ENCODE data around the gene DICER1.

DICER1 gene

GRCh38 chr14:95054346-95055280, 102.7 kb downstream of the DICER1 start:
- no peak for DNase-seq

- no peak for DNase-seq
Observed at GRCh38 chr14:95052016-95052585, 105.2 kb downstream of the DICER1 start.

- DNase-seq: no peak
Observed at GRCh38 chr14:95049952-95050351, 107.4 kb downstream of the DICER1 start.

DNA sequence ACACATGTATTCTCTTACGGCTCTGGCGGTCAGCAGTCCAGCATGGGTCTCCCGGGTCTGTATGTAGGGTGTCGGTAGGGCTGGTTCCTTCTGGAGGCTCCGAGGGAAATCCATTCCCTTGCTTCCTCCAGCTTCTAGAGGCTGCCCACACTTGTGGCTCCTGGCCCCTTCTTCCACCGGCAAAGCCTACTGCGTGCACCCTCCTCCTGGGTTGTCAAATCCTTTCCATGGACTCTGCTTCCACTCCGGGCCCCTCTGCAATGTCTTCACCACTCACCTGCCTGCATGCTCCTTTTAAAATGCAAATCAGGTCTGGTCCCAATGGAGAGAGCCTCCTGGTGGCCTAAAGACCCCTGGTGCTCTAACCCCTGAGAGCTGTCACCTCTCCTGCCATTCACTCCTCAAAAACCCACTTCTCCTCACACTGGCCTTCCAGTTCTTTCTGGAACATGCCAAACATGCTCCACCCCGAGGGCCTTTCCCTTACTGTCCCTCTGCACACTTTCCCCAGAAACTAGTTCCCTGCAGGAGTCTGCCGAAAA, 108.5 kb downstream of the DICER1 start:
- DNase-seq: no peak

DNA sequence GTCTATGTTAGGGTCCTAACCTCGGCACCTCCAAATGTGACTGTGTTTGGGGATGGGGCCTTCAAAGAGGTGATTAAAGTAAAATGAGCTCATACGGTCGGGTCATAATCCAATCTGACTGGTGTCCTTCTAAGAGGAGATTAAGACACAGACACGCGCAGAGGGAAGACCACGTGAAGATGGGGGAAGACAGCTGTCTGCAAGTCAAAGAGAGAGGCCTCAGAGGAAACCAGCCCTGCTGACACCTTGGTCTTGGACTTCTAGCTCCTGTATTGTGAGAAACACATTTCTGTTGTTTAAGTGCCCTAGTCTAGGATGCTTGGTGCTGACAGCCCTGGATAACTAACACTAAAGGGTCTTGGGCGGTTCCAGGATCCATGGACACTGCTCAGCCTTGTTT, 109.6 kb downstream of the DICER1 start:
- no peak for DNase-seq

- no peak for DNase-seq
Observed at GRCh38 chr14:95046711-95047681, 110.3 kb downstream of the DICER1 start.

DNA sequence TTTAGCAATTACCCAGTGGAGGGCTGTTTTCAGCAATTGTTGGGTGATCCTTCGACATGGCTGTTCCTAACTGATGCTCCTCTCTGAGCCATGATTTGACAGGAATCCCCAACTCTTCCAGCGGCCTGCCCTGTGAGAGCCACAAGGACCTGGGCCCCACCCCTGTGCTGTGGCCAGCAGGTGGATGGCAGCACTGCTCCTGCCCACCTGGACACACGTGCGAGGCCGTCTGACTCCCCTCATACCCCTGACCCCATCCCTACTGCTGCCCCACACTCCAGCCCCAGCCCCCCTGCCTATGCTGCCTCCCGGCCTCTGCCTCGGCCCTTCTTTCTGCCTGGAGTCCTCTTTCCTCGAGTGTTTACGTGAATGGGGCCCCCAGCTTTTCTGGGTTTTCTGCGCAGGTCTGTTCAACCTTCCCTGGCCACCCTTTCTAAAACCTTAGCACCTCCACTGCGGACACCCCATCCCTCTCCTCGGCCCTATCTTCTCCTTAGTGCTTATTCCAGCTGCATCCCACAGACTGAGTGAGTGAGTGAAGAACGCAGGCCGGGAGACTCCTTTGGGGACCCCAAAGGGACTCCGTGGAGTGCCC, 111.4 kb downstream of the DICER1 start:
- DNase-seq: no peak

- DNase-seq: no peak
Observed at GRCh38 chr14:95045106-95045701, 112.1 kb downstream of the DICER1 start.

- no peak for DNase-seq
Observed at GRCh38 chr14:95044463-95045105, 112.7 kb downstream of the DICER1 start.

- DNase-seq: no peak
Observed at GRCh38 chr14:95043732-95044462, 113.4 kb downstream of the DICER1 start.

DNA sequence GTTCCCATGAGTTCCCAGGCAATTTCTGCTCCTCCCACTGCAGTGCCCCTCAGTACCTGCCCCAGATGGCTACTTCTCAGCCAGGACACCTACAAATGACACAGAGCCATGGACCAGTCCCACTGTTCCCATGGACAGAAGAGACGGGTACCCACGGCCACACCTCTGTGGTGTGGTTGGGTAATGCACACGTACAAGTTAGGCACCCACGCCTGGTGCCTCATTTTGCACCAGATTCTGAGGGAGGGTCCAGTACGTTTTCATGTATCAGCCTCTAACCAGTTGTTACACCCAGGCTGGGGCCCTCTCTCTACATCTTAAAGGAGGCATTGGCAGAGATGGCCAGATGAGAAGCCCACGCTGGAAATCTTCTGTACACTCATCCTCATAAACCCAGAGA, 114.0 kb downstream of the DICER1 start:
- DNase-seq: no peak

GRCh38 chr14:95041477-95042020, 115.8 kb downstream of the DICER1 start:
- no peak for DNase-seq

DNA sequence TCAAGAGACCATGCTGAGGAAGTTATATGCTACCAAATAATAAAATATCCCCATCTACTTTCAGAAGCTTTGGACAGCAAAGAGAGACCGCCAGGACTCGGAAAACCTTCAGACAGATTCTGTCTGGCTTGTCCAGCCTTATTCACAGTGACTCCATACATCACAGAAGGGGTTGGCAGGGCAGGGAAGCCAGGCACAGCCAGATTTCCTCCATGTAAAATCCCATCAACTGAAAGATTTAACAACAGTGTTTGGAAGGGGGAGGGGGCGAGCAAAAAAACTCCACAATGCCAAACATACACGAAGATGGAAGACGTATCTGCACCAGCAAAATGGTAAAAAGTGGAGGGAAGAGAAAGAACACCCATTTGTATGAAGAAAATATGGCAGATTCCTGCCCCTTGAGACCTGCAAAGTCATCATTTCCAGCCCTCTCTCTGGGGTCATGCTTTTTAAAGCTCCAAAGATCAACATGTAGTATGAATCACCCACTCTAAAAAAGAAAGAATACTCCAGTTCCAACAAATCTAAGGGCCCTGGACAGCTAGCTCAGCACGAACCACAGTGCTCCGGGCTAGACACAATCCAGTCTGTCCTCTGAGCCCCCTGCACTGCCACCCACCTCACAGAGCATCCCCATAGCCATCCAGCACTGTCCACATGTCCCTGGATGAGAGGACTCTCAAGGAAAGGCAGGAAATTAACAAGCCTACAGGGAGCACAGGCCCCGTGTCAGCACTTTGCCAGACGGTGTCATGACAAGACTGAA, 116.4 kb downstream of the DICER1 start:
- DNase-seq: no peak

- no peak for DNase-seq
Observed at GRCh38 chr14:95039993-95040348, 117.4 kb downstream of the DICER1 start.

GRCh38 chr14:95039259-95039992, 117.9 kb downstream of the DICER1 start:
- DNase-seq: no peak

DNA sequence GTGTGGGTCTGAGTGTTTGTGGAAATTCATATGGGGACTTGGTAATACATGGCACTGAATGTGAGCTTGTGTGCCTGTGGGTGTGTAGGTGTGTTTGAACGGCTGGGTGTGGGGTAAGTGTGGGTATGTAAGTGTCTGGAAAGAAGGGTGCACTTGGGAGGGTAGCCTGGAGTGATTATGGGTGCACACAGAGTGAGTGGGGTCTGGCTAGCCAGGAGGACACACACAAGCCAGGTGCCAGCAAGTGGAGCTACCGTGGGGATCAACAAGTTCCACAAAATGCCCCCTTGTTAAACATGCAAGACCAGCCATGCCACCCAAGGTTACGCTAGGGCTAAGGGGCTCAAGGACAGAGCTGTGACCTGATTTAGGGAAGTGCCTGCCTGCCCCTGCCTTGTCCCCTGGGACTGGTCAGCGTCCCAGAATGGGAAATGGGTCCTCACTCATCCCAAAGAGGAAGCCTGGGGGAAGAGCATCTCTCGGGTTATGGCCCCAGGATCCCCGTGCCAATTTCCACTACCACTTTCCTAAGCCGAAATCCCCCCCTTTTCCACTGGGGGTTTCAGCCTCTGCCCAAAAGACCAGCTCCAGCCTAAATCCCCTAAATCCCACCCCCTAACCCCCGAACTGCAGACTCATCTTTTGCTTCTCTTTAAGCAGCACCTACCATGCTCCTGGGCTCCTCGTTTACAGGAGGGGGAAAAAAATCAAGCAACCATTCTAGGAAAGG, 118.6 kb downstream of the DICER1 start:
- DNase-seq: no peak

DNA sequence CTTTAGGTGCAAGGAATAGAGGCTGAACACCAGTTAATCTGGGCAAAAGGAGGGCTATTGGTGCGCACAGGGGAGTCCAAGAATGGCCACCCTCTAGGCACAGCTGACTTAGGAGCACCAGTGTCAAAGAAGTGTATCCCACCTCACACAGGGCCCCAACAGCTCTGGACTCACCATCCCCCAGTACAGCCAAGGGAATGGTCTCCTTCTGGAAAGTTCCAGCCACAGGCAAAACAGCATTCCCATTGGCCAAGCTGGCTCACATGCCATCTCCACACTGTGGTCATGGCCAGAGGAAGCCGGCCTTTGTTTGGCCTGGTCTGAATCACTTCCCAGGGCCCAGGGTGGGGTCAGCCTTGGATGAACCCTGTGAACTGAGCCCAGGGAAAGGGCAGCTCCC, 120.1 kb downstream of the DICER1 start:
- DNase-seq: no peak

Data from NCI-H1436 treated with DMSO at 0.1 percent for 48 hours (cell line).